HG02763 (cell line): ENCODE data around the gene QRICH2.
"Not testable (repeated sequence)": the region's sequence is repeated elsewhere in the genome, so short reads cannot be mapped to it uniquely, and the experiment has no call there.

Experiments
- ATAC-seq: cut with Tn5 transposase; IDR thresholded peaks from one replicate; pipeline ENCODE4 v1.9.1; 2021; ENCODE audit warnings: mild to moderate bottlenecking, moderate library complexity; ENCODE audit not compliant: unreplicated experiment

The QRICH2 gene

GRCh38 chr17:76268015-76268749 is 39.9 kb downstream of the QRICH2 start:
- ATAC-seq: no peak

- ATAC-seq: not testable (repeated sequence)
These were observed 40.5 kb downstream of the QRICH2 start for GRCh38 chr17:76267581-76268001.

GRCh38 chr17:76267051-76267576 is 41.0 kb downstream of the QRICH2 start:
- no peak for ATAC-seq

- ATAC-seq: no peak
These were observed 41.7 kb downstream of the QRICH2 start for GRCh38 chr17:76266244-76266938.

GRCh38 chr17:76265624-76266243 is 42.3 kb downstream of the QRICH2 start:
- ATAC-seq: no peak

GRCh38 chr17:76264755-76265623 is 43.1 kb downstream of the QRICH2 start, which contains the start of gene UBALD2:
UBALD2 (plus strand) TSS chr17:76265348; CDS start chr17:76265506, 158 bp downstream.
- peak; percentile 81 for ATAC-seq

- no peak for ATAC-seq
These were observed 43.7 kb downstream of the QRICH2 start for GRCh38 chr17:76264425-76264754.

- no peak for ATAC-seq
These were observed 44.2 kb downstream of the QRICH2 start for GRCh38 chr17:76263896-76264295.

GRCh38 chr17:76262732-76263344 is 45.2 kb downstream of the QRICH2 start:
- ATAC-seq: no peak

GRCh38 chr17:76261421-76262215 is 46.5 kb downstream of the QRICH2 start:
- no peak for ATAC-seq

GRCh38 chr17:76260669-76261068 is 47.4 kb downstream of the QRICH2 start:
- ATAC-seq: no peak

- ATAC-seq: no peak
These were observed 47.9 kb downstream of the QRICH2 start for GRCh38 chr17:76260220-76260619.

GRCh38 chr17:76256430-76257050 is 51.5 kb downstream of the QRICH2 start:
- ATAC-seq: not testable (repeated sequence)

GRCh38 chr17:76255801-76256429 is 52.2 kb downstream of the QRICH2 start:
- ATAC-seq: no peak

GRCh38 chr17:76254275-76254674 is 53.8 kb downstream of the QRICH2 start:
- ATAC-seq: no peak

GRCh38 chr17:76253841-76254240 is 54.2 kb downstream of the QRICH2 start:
- ATAC-seq: no peak

- ATAC-seq: not testable (repeated sequence)
These were observed 54.9 kb downstream of the QRICH2 start for GRCh38 chr17:76252967-76253766.
